Upper lobe of left lung (tissue), 4 donors: Measurements from ENCODE around the gene CPSF6.

Source experiments
- CTCF ChIP-seq, 6 experiments: fragments of 450-650 bp in 4 of 6; fragments of 200-600 bp in 2 of 6; sonication (generic) in 2 of 6; IDR thresholded peaks; one replicate each; pipeline ENCODE4 v1.5.1; 2016 to 2019; ENCODE audit warnings: antibody characterized with exemption in 6 of 6
- POLR2A ChIP-seq, 4 donors: fragments of 450-650 bp; IDR thresholded peaks; one replicate each; pipeline ENCODE4 v1.5.1; 2016 to 2017; ENCODE audit warnings: antibody characterized with exemption in 4 of 4, mild to moderate bottlenecking in 2 of 4
- POLR2AphosphoS5 ChIP-seq, 2 donors: sonication (generic); formaldehyde crosslinking; IDR thresholded peaks; one replicate each; pipeline ENCODE4 v1.5.1; 2017; ENCODE audit warnings: antibody characterized with exemption in 2 of 2

- TF ChIP-seq CTCF (IDR thresholded peaks at IDR 0.05) (no peak), POLR2AphosphoS5 (IDR thresholded peaks at IDR 0.05) (no peak), POLR2A (IDR thresholded peaks at IDR 0.05) (no peak)
These were observed 51.9 kb downstream of the CPSF6 start for GRCh38 chr12:69291278-69291593.
